GM19455 (cell line): ENCODE measurements around the gene DNAJC5.
"Not testable (repeated sequence)": the region's sequence is repeated elsewhere in the genome, so short reads cannot be mapped to it uniquely, and the experiment has no call there.

ENCODE experiments used
- ATAC-seq: cut with Tn5 transposase; IDR thresholded peaks from one replicate; pipeline ENCODE4 v1.9.1; 2021; ENCODE audit not compliant: unreplicated experiment

The DNAJC5 gene, protein sequence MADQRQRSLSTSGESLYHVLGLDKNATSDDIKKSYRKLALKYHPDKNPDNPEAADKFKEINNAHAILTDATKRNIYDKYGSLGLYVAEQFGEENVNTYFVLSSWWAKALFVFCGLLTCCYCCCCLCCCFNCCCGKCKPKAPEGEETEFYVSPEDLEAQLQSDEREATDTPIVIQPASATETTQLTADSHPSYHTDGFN

DNA sequence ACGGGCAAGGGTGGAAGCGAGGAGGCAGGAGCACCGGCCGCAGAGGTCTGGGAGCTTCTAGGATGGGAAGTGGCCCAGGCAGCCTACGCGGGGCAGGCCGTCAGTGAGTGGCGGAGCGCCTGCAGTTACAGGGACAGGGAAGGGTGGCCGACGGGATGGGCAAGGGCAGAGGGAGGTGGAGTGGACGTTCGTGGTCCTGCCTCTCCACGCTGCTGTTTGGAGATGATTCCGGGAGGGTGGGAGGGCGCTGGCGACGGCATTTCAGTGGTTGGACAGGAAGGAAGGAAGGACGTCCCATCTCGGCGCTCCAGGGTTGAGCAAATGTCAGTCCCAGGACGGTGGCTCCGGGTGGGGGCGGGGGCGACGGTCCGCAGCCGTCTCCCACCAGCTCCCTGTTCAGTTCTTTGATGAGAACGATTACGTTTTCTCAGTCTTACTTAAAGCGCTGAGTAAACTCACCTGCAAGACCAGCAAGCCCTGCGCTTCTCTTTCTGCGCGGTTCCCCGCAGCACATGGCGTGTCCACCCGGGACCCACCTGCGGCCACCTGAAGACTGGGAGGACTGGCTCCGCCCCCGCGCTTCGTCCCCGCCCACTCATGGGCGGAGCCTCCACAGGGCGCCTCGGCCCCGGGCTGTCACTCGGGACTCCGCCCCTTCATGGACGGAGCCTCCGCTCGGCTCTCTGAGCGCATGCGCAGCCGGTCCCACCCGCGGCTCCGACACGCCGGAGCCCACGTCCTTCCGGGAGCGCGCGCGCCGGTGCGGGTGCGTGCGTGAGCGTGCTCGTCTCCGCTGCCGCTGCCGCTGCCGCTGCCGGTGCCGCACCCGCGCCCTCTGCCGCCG, at the start of gene DNAJC5:
Gene DNAJC5, plus strand, starts transcription at position 769 of the 844 bp plus-strand sequence. CDS start 33,220 bp downstream, outside the sequence.
- peak; percentile 70 for ATAC-seq

DNA sequence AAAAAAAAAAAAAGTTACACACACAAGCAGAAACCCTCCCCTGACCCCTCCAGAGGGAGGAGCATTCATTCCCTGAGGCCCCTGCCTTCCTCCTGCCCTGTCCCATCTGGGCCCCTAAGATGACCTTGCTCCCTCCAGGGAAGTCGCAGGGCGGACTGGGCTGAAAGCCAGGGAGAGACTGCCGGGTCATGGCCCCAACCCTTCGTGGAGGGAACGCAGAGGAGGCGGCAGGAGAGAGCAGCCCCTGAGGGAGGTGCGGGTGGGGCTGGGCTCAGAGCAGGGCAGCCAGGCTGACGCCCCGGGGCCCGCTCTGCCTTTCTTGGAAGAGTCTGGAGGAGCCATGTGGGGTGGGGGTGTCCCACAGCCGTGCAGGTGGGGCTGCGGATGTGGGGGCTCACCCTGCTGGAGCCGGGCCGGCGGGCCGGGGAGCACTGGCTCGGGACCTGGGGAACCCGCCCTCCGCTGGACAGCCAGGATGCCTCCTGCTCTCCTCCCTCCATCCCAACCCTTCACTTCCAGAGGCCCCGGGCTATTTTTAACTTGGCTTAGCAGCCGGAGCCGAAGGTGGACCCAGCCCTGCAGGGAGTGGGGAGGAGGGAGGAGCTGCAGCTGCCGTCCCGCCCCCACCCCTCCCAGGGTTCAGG, 48.7 kb upstream of the DNAJC5 start:
- ATAC-seq: no peak

GRCh38 chr20:63846888-63847236, 48.1 kb upstream of the DNAJC5 start:
- no peak for ATAC-seq

GRCh38 chr20:63847237-63848002, 47.5 kb upstream of the DNAJC5 start:
- ATAC-seq: no peak

DNA sequence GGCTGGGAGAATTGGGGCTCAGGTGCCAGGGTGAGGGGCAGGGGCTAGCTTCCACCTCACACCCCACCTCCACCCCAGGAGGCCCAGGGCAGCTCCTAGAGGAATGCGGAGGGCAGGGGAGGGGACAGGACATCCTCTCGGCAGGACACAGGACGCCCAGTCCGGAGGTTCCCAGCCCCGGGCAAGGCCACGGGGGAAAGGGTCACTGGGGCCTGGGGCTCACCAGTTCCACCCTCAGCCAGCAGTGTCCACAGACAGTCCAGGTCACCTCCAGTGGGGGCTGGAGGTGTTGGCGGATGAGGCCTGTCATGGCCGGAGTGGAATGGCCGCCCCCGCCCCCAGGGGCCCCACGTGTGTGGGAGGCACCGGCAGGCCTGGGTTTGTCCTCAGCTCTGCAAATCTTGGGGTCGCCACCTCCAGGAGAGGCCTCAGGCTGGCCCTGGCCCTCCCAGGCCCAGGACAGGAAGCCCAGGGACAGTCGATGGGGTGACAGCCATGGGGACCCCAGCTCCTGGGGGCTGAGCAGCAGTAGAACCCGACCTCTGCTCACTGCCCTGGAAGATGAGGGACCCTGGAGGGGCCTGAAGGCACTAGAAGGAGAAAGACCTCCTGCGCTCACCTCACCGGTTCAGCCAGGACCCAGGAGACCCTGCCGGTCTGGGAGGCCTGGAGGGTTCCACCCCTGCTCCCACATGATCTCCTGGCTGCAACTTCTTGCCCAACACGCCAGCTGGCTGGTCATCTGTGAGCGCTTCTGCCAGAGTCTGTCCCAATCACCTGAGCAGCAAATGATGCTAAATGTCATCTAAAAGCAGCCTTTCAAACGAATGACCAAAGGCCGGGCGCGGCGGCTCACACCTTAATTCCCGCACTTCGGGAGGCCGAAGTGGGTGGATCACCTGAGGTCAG, 46.7 kb upstream of the DNAJC5 start:
- ATAC-seq: no peak

DNA sequence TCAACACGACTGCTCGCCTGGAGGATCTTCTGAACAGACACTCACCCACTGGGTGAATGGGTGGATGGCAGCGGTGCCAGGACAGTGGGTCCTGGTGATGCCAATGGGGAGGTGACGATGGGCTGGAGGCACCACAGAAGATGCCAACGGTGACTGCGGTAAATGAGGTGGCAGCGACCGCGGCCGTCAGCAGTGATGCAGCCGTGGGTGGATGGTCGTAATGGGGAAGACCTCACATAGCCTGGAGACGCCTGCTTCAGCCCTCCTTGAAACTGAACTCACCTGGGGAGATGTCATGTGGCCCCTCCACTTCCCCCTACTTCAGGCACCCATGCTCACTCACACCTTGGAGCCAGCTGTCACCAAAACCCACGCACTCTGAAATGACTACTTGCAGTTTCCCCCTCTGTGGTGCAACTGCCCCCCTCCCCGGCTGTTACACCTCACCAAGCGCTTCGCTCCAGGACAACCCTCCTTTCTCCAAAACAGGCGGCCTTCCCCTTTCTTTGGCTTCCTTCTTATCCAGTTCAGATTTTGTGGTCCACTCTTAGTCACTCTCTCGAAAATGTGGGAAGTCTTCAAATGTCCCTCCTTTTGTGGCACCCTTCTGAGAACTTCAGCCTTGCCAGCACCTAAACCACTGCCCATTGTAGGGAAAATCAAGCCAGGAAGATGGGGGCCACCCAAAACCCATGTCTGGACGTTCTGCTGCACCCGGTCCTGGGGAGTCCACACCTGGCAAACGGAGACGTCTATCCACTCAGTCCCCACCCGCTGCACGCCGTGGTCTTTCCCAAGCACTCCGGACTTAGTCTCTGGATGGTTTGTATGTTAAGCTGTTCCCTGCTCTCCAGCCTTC, 44.0 kb upstream of the DNAJC5 start:
- ATAC-seq: peak; percentile 67

DNA sequence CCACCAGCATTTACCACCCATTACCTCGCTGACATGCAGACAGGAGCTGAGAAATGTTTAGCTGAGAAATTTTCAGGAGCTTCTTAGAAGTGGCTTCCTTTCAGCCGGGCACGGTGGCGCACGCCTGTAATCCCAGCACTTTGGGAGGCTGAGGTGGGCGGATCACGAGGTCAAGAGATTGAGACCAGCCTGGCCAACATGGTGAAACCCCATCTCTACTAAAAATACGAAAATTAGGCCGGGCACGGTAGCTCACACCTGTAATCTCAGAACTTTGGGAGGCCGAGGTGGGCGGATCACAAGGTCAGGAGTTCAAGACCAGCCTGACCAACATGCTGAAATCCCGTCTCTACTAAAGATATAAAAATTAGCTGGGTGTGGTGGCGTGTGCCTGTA, 43.4 kb upstream of the DNAJC5 start:
- not testable (repeated sequence) for ATAC-seq

GRCh38 chr20:63853733-63854068, 41.2 kb upstream of the DNAJC5 start:
- ATAC-seq: not testable (repeated sequence)

DNA sequence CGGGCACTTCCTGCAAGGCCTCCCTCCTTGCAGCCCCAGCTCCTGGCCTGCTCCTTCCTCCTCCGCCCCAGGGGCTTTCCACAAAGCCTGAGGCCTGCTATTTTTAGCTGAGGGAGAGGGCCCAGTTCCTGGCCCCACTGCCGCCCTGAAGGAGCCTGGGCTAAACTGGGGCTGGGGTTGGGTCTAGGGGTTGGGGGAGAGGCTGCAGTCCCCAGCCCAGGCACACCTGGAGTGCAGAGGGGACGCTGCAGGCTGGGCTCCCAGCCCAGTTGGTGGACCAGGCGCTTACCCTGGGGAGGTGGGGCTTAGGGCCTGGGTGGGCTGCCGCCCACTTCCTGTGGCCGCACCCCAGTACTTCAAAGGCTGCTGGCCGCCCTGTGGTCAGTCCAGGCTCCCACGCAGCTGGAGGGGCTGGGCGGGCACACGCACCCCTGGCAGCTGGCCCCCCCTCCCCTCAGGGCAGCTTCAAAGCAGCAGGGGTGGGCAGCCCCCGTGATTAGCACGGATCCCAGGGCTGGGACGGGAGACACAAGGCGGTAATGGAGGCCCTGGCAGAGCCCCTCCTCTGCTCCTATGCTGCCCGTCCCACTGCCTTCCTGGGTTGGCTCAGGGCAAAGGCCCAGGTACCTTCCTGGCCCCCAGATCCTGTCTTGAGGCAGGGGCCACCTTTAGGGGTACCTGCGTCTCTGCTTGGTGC, 40.7 kb upstream of the DNAJC5 start:
- no peak for ATAC-seq

DNA sequence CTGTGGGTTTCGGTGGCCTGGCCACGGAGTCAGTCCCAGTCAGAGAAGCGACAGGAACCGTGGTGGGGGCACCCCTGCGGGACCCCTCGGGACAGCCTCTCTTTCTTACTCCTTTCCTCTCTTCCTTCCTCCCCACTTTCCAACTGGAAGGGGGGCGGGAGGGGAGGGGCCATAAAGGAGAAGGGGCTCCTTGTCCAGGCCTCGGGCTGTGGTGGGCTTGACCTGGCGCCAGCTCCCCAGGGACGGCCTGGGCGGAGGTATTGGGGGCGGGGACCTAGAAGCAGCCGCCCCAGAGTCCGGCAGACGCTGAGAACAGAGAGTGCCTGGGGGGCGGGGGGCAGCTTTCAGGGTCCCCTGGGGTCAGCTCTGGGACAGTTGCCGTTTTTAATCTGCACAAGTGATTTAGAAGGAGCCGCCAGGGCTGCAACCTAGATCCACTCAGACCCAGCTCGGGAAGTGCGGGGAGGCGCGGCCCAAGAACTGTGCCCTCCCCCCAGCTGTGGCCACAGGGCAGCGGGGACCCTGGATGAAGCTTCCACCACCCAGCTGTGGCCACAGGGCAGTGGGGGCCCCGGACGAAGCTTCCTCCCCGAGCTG, 40.1 kb upstream of the DNAJC5 start:
- no peak for ATAC-seq

GRCh38 chr20:63855363-63856097, 39.4 kb upstream of the DNAJC5 start:
- ATAC-seq: no peak

DNA sequence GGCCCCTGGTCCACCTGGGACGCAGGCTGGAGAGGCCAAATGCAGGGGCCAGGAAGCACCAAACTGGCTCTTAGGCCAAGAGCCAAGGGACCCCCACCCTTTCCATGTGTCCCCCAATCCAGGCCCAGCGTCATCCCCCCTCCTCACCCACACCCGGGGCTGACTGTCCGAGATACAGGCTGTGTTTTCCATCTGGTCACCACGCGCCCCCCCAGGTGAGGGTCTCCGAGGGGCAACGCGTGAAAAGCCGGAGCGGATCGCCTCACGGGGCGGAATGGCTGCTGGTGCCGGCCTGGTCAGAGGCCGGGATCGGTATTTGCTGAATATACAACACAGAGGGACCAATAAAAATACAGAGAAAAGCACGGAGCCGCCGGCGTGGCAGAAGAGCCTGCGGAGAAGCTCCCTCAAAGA, 38.8 kb upstream of the DNAJC5 start:
- ATAC-seq: no peak

- ATAC-seq: no peak
Observed at GRCh38 chr20:63857764-63858392, 37.0 kb upstream of the DNAJC5 start.

DNA sequence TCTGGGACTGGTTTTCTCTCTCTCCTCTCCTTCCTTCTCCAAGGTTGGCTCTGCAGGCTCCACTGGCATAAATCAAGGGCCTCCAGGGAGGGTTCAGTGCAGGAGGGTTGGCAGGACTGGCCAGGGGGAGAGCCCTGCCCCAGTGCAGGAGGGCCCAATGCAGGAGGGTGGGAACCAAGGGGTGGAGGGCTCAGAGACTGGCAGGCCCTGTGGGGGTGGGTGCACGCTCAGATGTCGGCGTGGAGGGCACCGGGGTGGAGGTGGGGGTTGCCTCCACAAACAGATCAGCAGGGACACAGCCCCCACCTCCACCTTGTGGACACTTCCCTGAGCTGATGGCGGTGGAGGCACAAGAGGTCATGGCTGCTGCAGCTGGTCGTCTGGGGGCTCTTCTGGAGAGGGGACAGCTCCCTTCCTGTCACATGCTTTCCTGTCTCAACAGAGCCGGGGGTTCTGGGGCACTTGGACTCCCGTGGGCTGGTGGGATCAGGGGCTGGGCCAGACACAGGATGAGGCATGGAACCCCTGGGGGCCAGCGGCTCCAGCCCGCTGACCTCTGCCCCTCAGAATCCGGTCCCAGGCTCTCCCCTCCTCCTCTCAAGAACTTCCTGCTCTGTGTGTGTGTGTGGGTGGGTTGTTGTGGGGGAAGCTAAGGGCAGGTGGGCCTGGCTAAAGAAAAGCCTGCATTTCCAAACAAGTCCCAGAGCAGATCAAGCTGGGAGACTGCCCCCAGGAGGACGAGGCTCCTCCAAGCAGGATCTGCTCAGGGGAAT, 36.3 kb upstream of the DNAJC5 start:
- ATAC-seq: no peak

DNA sequence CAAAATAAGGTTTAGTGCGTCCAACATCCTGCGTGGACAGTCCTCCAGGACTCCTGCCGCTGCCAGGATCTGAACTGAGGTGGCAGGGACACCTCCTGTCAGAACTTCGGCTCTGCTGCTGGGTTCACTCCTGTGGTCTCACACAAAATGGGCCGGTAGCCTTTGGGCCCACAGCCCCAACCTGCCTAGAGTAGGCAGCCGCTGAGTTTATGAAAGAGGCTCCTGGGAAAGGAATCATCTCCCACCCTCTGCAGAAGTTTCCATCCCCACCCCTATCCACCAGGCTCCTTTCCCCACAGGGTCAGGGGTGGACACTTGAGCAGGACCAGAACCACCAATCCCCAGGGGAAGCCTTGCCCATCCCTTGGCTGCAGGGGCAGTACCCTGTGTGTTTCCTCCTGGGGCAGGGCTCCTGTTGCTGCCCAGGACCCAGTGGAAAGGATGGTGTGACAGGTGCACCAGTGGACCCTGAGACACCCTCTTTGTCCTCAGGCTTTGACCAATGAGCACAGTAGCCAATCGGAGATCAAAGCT, 35.7 kb upstream of the DNAJC5 start:
- no peak for ATAC-seq

DNA sequence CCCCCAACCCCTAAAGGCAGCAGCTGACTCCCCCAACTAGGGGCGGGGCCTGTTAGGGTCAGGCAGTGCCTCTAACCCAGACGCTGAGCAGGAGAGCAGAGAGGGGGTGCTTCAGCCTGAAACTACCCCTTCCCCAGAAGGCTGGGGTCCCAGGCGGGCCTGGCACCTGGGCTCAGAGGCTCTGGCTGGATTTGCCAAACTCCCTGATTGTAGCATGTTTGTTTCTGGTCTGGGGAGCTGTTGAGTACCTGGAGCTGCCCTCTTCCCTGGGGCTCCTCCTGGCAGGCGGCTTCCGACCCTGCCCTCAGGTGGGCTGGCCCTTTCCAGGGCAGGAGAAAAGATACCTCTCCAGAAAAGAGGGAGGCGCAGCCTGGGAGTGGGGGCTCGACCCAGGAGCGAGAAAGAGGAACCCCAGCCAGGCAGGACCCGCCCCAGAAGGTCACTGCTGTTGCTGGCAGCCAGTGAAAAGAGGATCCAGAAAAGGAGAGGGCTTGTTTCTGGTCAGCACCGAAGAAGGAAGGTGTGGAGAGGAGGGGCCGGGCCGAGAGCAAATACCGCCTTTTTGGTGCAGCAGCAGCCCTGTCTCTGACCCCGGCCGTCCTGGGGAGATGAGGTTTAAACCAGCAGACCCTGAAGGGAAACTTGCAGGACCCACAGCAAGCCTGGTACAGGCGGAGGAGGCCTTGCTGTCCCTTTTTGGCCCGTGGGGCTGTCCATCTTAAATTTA, 34.4 kb upstream of the DNAJC5 start:
- no peak for ATAC-seq
